OCI-LY7 (cell line): ENCODE measurements around the gene WDR35.

Experiments
- CTCF ChIP-seq: fragments of 200-600 bp; sonication (generic); conservative IDR thresholded peaks from 2 replicates; pipeline ENCODE4 v1.5.1; 2014; ENCODE audit warnings: mild to moderate bottlenecking, antibody characterized with exemption, low read length, moderate library complexity, mixed read lengths
- EZH2phosphoT487 ChIP-seq: fragments of 200-600 bp; sonication (generic); IDR thresholded peaks from 2 replicates; pipeline ENCODE4 v1.6.1; 2018; ENCODE audit warnings: low read depth, borderline replicate concordance, mild to moderate bottlenecking, mixed run types, antibody characterized with exemption, low read length, moderate library complexity, mixed read lengths

GRCh38 chr2:19988600-19988999, 1.3 kb downstream of the WDR35 start:
- TF ChIP-seq CTCF (no peak), EZH2phosphoT487 (no peak)
